Measurements from ENCODE around the gene C2orf69. TPM values are rescaled to one million over a fixed set of nuclear protein-coding genes. Genes with fewer than 3 reads are reported as not detected.

Gene C2orf69
- total RNA-seq, 1 experiment from 2014 or later = 21.6 TPM

DNA sequence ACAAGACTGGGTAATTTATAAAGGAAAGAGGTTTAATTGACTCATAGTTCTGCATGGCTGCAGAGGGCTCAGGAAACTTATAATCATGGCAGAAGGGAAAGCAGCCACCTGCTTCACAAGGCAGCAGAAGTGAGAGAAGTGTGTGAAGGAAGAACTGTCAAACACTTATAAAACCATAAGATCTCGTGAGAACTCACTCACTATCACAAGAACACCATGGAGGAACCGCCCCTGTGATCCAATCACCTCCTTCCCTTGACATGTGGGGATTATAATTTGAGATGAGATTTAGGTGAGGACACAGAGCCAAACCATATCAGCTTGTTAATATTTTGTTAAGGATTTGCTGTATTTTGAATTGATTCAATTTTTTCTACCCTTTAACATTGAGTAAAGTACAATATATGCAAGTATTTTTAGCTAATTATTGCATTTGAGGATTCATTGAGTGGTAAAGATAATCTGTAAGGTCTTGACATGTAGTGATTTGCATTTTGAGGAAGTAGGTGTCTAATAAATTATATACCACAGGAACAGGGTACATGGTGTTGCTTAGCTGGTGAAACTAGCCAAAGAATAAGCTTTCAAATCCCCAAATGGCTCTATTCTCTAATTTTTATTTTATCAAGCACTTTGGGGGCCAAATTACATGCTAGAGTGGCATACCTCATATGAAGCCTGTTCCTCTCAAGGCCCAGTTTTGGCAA, 3.9 kb upstream of the C2orf69 start:
- no peak overlapping the region for H3K4me3 ChIP-seq (replicated peaks in 1 of 2; ENCODE audit: low read depth in 1 of 2, low read length in 2 of 2)
- H4K20me1 ChIP-seq (ENCODE audit: insufficient read depth) = peaks cover 1% of the 10 kb centered on the region; the same call in 1 of the 2 replicates
- no peaks in the 10 kb centered on the region for H3K9me3 ChIP-seq (ENCODE audit: control insufficient read depth in 1 of 2, insufficient read depth in 1 of 2, low read depth in 1 of 2, low read length in 2 of 2)
- H3K36me3 ChIP-seq (ENCODE audit: control insufficient read depth in 1 of 2, insufficient read depth in 2 of 2, low read length in 2 of 2) = no peaks in the 10 kb centered on the region
- H3K4me2 ChIP-seq (ENCODE audit: low read length) = no peak overlapping the region
- TF ChIP-seq JUND (IDR thresholded peaks at IDR 0.05) (no peak), ELF1 (IDR thresholded peaks at IDR 0.05; ENCODE audit: borderline replicate concordance, low read depth) (no peak), EZH2phosphoT487 (IDR thresholded peaks at IDR 0.05; ENCODE audit: borderline replicate concordance) (no peak), FOSL1 (IDR thresholded peaks at IDR 0.05; ENCODE audit: low read depth) (no peak), POLR2AphosphoS5 (IDR thresholded peaks at IDR 0.05; ENCODE audit: low read depth, low read length) (no peak), TCF7L2 (IDR thresholded peaks at IDR 0.05; ENCODE audit: borderline replicate concordance, extremely low read depth, insufficient read depth, insufficient read length) (no peak), ZNF274 (IDR thresholded peaks at IDR 0.05; ENCODE audit: low read depth, low read length) (no peak), SIN3A (IDR thresholded peaks at IDR 0.05; ENCODE audit: low read depth) (no peak), ZFX (IDR thresholded peaks at IDR 0.05) (no peak), SP1 (IDR thresholded peaks at IDR 0.05; ENCODE audit: low read depth) (no peak), RAD21 (IDR thresholded peaks at IDR 0.05; ENCODE audit: low read depth) (no peak), EGR1 (IDR thresholded peaks at IDR 0.05; ENCODE audit: low read depth) (no peak), CEBPB (IDR thresholded peaks at IDR 0.05; ENCODE audit: low read depth) (no peak), POLR2A (IDR thresholded peaks at IDR 0.05; ENCODE audit: borderline replicate concordance, extremely low read depth, insufficient read depth, insufficient read length) (no peak), CBX3 (IDR thresholded peaks at IDR 0.05; ENCODE audit: low read depth) (no peak), YY1 (IDR thresholded peaks at IDR 0.05; ENCODE audit: extremely low read depth, insufficient replicate concordance, low read depth, low read length) (no peak)
- TF ChIP-seq, protein P1, sequence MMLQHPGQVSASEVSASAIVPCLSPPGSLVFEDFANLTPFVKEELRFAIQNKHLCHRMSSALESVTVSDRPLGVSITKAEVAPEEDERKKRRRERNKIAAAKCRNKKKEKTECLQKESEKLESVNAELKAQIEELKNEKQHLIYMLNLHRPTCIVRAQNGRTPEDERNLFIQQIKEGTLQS (IDR thresholded peaks at IDR 0.05) = no peak
- TF ChIP-seq, protein P2, sequence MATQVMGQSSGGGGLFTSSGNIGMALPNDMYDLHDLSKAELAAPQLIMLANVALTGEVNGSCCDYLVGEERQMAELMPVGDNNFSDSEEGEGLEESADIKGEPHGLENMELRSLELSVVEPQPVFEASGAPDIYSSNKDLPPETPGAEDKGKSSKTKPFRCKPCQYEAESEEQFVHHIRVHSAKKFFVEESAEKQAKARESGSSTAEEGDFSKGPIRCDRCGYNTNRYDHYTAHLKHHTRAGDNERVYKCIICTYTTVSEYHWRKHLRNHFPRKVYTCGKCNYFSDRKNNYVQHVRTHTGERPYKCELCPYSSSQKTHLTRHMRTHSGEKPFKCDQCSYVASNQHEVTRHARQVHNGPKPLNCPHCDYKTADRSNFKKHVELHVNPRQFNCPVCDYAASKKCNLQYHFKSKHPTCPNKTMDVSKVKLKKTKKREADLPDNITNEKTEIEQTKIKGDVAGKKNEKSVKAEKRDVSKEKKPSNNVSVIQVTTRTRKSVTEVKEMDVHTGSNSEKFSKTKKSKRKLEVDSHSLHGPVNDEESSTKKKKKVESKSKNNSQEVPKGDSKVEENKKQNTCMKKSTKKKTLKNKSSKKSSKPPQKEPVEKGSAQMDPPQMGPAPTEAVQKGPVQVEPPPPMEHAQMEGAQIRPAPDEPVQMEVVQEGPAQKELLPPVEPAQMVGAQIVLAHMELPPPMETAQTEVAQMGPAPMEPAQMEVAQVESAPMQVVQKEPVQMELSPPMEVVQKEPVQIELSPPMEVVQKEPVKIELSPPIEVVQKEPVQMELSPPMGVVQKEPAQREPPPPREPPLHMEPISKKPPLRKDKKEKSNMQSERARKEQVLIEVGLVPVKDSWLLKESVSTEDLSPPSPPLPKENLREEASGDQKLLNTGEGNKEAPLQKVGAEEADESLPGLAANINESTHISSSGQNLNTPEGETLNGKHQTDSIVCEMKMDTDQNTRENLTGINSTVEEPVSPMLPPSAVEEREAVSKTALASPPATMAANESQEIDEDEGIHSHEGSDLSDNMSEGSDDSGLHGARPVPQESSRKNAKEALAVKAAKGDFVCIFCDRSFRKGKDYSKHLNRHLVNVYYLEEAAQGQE (IDR thresholded peaks at IDR 0.05; ENCODE audit: low read depth) = no peak
- TF ChIP-seq, protein P3, sequence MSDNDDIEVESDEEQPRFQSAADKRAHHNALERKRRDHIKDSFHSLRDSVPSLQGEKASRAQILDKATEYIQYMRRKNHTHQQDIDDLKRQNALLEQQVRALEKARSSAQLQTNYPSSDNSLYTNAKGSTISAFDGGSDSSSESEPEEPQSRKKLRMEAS (IDR thresholded peaks at IDR 0.05) = no peak
- TF ChIP-seq, protein P4, sequence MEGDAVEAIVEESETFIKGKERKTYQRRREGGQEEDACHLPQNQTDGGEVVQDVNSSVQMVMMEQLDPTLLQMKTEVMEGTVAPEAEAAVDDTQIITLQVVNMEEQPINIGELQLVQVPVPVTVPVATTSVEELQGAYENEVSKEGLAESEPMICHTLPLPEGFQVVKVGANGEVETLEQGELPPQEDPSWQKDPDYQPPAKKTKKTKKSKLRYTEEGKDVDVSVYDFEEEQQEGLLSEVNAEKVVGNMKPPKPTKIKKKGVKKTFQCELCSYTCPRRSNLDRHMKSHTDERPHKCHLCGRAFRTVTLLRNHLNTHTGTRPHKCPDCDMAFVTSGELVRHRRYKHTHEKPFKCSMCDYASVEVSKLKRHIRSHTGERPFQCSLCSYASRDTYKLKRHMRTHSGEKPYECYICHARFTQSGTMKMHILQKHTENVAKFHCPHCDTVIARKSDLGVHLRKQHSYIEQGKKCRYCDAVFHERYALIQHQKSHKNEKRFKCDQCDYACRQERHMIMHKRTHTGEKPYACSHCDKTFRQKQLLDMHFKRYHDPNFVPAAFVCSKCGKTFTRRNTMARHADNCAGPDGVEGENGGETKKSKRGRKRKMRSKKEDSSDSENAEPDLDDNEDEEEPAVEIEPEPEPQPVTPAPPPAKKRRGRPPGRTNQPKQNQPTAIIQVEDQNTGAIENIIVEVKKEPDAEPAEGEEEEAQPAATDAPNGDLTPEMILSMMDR (IDR thresholded peaks at IDR 0.05 in 2 of 3, conservative IDR thresholded peaks at IDR 0.05 in 1 of 3; ENCODE audit: borderline replicate concordance in 1 of 3, insufficient read depth in 1 of 3, low read depth in 2 of 3, low read length in 2 of 3) = no peak
- no peak overlapping the region for H2AFZ ChIP-seq (ENCODE audit: low read depth, low read length, poor library complexity, severe bottlenecking)
- intact Hi-C loops (cut with micrococcal nuclease) = no loop called here
- no TSS peak for BruUV-seq (replicated peaks)
- ChIA-PET CTCF (interaction anchor here (1.0 kb wide), 1 partner anchor 310 kb away, joined by 3 read pairs; no protein-coding TSS in a partner anchor), RAD21 (ENCODE audit: low non-redundant PET in 1 of 2, low total read pairs in 2 of 2, uncharacterized antibody in 2 of 2, unreplicated experiment in 2 of 2) (no interaction called here), POLR2A (no interaction called here)
- peaks cover 0 to 10% of the 10 kb centered on the region in 2 experiments; a peak in 3 of 4 replicates for H3K4me1 ChIP-seq (ENCODE audit: control insufficient read depth in 1 of 2, insufficient read depth in 2 of 2, low read length in 2 of 2)
- no peak for ATAC-seq
- peaks cover 10% of the 10 kb centered on the region for H3K79me2 ChIP-seq (ENCODE audit: insufficient read depth, low read length)
- H3K9ac ChIP-seq (ENCODE audit: low read length) = no peak overlapping the region
- H3K9me2 ChIP-seq (ENCODE audit: insufficient read depth) = no peaks in the 10 kb centered on the region
- H3K27ac ChIP-seq (ENCODE audit: low read depth, low read length) = no peak overlapping the region
- H3K27me3 ChIP-seq (ENCODE audit: insufficient read depth, low read length) = no peaks in the 10 kb centered on the region
- DNase-seq (ENCODE audit: low read depth, low spot score) = no peak

Measured in HCT116 (cell line).